HepG2 (cell line): ENCODE results near the gene SUPT4H1. TPM values are rescaled to one million over a fixed set of nuclear protein-coding genes. Genes with fewer than 3 reads are reported as not detected.
A peak's percentile ranks its signal among the peaks of the same experiment; 100 is the strongest.

Experiments used
- ATF1 ChIP-seq: IDR thresholded peaks from 2 replicates; pipeline ENCODE4 v1.6.1; 2016; ENCODE audit warnings: mild to moderate bottlenecking, control low read depth
- ATF6 ChIP-seq: sonication (generic); formaldehyde crosslinking; conservative IDR thresholded peaks from 2 replicates; pipeline ENCODE4 v1.4.0; 2020; ENCODE audit warnings: missing genetic modification reagents
- CAMTA2 ChIP-seq: sonication (generic); formaldehyde crosslinking; IDR thresholded peaks from 2 replicates; pipeline ENCODE4 v1.4.0; 2020; ENCODE audit warnings: mild to moderate bottlenecking, missing genetic modification reagents, borderline replicate concordance
- EP300 ChIP-seq, 3 experiments: sonication (generic) in 1 of 3; formaldehyde crosslinking in 1 of 3; IDR thresholded peaks; 2 replicates each; pipeline versions ENCODE4 v1.5.1 to v1.6.1; 2011 to 2020; ENCODE audit warnings: low read depth in 2 of 3, low read length in 2 of 3, borderline replicate concordance in 1 of 3, improper control_type of control experiment in 1 of 3, mild to moderate bottlenecking in 1 of 3, missing genetic modification reagents in 1 of 3, moderate library complexity in 1 of 3
- FOXJ3 ChIP-seq: sonication (generic); formaldehyde crosslinking; IDR thresholded peaks from 2 replicates; pipeline ENCODE4 v1.4.0; 2020; ENCODE audit warnings: missing genetic modification reagents, mild to moderate bottlenecking, borderline replicate concordance
- GATA4 ChIP-seq: sonication (generic); IDR thresholded peaks from 2 replicates; pipeline ENCODE4 v1.6.1; 2016; ENCODE audit warnings: antibody characterized with exemption, low read depth, borderline replicate concordance
- KDM2A ChIP-seq: sonication (generic); formaldehyde crosslinking; IDR thresholded peaks from 2 replicates; pipeline ENCODE4 v1.4.0; 2020; ENCODE audit warnings: low read depth, missing genetic modification reagents, borderline replicate concordance
- MED1 ChIP-seq: sonication (generic); formaldehyde crosslinking; IDR thresholded peaks from 2 replicates; pipeline ENCODE4 v1.4.0; 2020; ENCODE audit warnings: missing genetic modification reagents
- MED13 ChIP-seq: sonication (generic); formaldehyde crosslinking; IDR thresholded peaks from 2 replicates; pipeline ENCODE4 v1.5.0; 2020; ENCODE audit warnings: missing genetic modification reagents
- MIER2 ChIP-seq: IDR thresholded peaks from 2 replicates; pipeline ENCODE4 v1.6.1; 2016; ENCODE audit warnings: missing biosample characterization, missing genetic modification reagents
- MTA3 ChIP-seq: sonication (generic); formaldehyde crosslinking; IDR thresholded peaks from 2 replicates; pipeline ENCODE4 v1.4.0; 2020; ENCODE audit warnings: missing genetic modification reagents
- MYPOP ChIP-seq: sonication (generic); formaldehyde crosslinking; IDR thresholded peaks from 2 replicates; pipeline ENCODE4 v1.8.1; 2023; ENCODE audit warnings: mild to moderate bottlenecking, moderate library complexity, missing genetic modification reagents
- NCOA2 ChIP-seq: sonication (generic); formaldehyde crosslinking; IDR thresholded peaks from 2 replicates; pipeline ENCODE4 v1.8.0; 2022; ENCODE audit warnings: inconsistent platforms
- NCOR1 ChIP-seq: fragments of 200-600 bp; sonication (generic); IDR thresholded peaks from 2 replicates; pipeline ENCODE4 v1.7.0; 2017; ENCODE audit warnings: antibody characterized with exemption, low read length, borderline replicate concordance
- NFE2 ChIP-seq: sonication (generic); formaldehyde crosslinking; IDR thresholded peaks from 2 replicates; pipeline ENCODE4 v1.4.0; 2020; ENCODE audit warnings: missing genetic modification reagents
- NFE2L2 ChIP-seq: fragments of 150-350 bp; IDR thresholded peaks from 2 replicates; pipeline ENCODE4 v1.6.1; 2014; ENCODE audit warnings: low read length
- PAXIP1 ChIP-seq: sonication (generic); formaldehyde crosslinking; conservative IDR thresholded peaks from 2 replicates; pipeline ENCODE4 v1.4.0; 2020; ENCODE audit warnings: mild to moderate bottlenecking, missing genetic modification reagents, moderate library complexity
- U2AF2 ChIP-seq: fragments of 200-400 bp; formaldehyde crosslinking; IDR thresholded peaks from 2 replicates; pipeline ENCODE4 v1.6.1; 2017; ENCODE audit warnings: low read depth, mild to moderate bottlenecking, low read length
- ZFP1 ChIP-seq: IDR thresholded peaks from 2 replicates; pipeline ENCODE4 v1.6.1; 2016
- ZNF383 ChIP-seq: sonication (generic); formaldehyde crosslinking; IDR thresholded peaks from 2 replicates; pipeline ENCODE4 v1.4.0; 2020; ENCODE audit warnings: missing genetic modification reagents, mild to moderate bottlenecking, borderline replicate concordance
- ZNF616 ChIP-seq: sonication (generic); formaldehyde crosslinking; IDR thresholded peaks from 2 replicates; pipeline ENCODE4 v1.5.0; 2020; ENCODE audit warnings: low read depth, mild to moderate bottlenecking, missing genetic modification reagents
- ZNF790 ChIP-seq: sonication (generic); formaldehyde crosslinking; IDR thresholded peaks from 2 replicates; pipeline ENCODE4 v1.8.0; 2022; ENCODE audit warnings: missing genetic modification reagents, mild to moderate bottlenecking, borderline replicate concordance
- polyA plus RNA-seq, 8 experiments: library from polyadenylated mRNA; depleted of rRNA in 3 of 8; stranded (reverse) in 7 of 8; unstranded in 1 of 8; fragments of >200 nt; fragmentation: Illumina TruSeq in 4 of 8; extraction: Trizol in 4 of 8; gene quantifications; 2 replicates each; pipeline versions ENCODE4 v1.2.1 to v1.2.3, GENCODE V29; 2011 to 2016; ENCODE audit warnings: low read depth in 4 of 8, missing spikeins in 1 of 8, mixed read lengths in 1 of 8; ENCODE audit not compliant: insufficient read depth in 1 of 8
- total RNA-seq, 5 experiments: library from RNA; depleted of rRNA; stranded (reverse); fragments of >200 nt; fragmentation: Illumina TruSeq; extraction: Trizol; gene quantifications; 2 replicates each; pipeline ENCODE4 v1.2.3, GENCODE V29; 2016; ENCODE audit warnings: low read depth in 1 of 5

The SUPT4H1 gene
- total and polyA plus RNA-seq, 2 of the 13 experiments (the other 11 are each of a cell fraction or from before 2014, with no cell fraction given), result 155 to 244 TPM

- TF ChIP-seq EP300 (IDR thresholded peaks at IDR 0.05; ENCODE audit: low read depth in 2 of 2, low read length in 2 of 2) (peak; percentile 99 to 100), EP300 (CRISPR knock-in tag; IDR thresholded peaks at IDR 0.05; ENCODE audit: borderline replicate concordance) (peak; percentile 100), MYPOP (CRISPR knock-in tag) (peak; percentile 94), ATF6 (CRISPR knock-in tag) (peak; percentile 71; the same call in 1 of the 2 replicates), MED1 (CRISPR knock-in tag) (peak; percentile 99), ZNF616 (0 out of 2 replicates have a peak, but pooled peaks have one; percentile 31), ZNF383 (CRISPR knock-in tag) (no peak), FOXJ3 (peak; percentile 100), PAXIP1 (CRISPR knock-in tag) (peak; percentile 100), NCOA2 (peak; percentile 100), ATF1 (CRISPR knock-in tag) (peak; percentile 85), KDM2A (CRISPR knock-in tag) (peak; percentile 78; the same call in 1 of the 2 replicates), MTA3 (CRISPR knock-in tag) (peak; percentile 6; the same call in 1 of the 2 replicates), NFE2L2 (no peak), GATA4 (peak; percentile 98), MIER2 (CRISPR knock-in tag) (peak; percentile 90), MED13 (CRISPR knock-in tag) (peak; percentile 100), ZNF790 (CRISPR knock-in tag) (no peak), NCOR1 (peak; percentile 99; the same call in 1 of the 2 replicates), U2AF2 (no peak), ZFP1 (CRISPR knock-in tag) (peak; percentile 96), NFE2 (CRISPR knock-in tag) (no peak), CAMTA2 (CRISPR knock-in tag) (no peak)
Observed at GRCh38 chr17:58391302-58391984, 39.4 kb upstream of the SUPT4H1 start (continued).
